ENCODE data around the gene TAF1B. TPM values are rescaled to one million over a fixed set of nuclear protein-coding genes. Genes with fewer than 3 reads are reported as not detected.

Gene TAF1B
- total RNA-seq, 1 experiment from 2014 or later, result 24.8 TPM

GRCh38 chr2:9971105-9971818, 128.0 kb downstream of the TAF1B start:
- Histone ChIP-seq H3K27me3 (ENCODE audit: insufficient read depth, low read depth) (no peaks in the 10 kb centered on the region), H3K27ac (peak overlapping the region; percentile 76), H3K4me3 (peak overlapping the region; percentile 20; the same call in 1 of the 2 replicates), H3K36me3 (ENCODE audit: low read depth) (peaks cover 28% of the 10 kb centered on the region; the same call in 1 of the 2 replicates), H3K4me2 (peak overlapping the region; percentile 63), H3F3A (ENCODE audit: insufficient read depth, low read depth) (peaks cover 48% of the 10 kb centered on the region), H2AFZ (no peak overlapping the region), H3K9me3 (ENCODE audit: insufficient read depth, low read depth) (no peaks in the 10 kb centered on the region), H3K9me2 (ENCODE audit: insufficient read depth) (no peaks in the 10 kb centered on the region), H3K79me2 (ENCODE audit: low read depth) (peaks cover 18% of the 10 kb centered on the region), H3K4me1 (replicated peaks; ENCODE audit: insufficient read depth) (peaks cover 60% of the 10 kb centered on the region), H4K20me1 (ENCODE audit: insufficient read depth) (no peaks in the 10 kb centered on the region)
- DNase-seq, result peak; percentile 31 to 95
- ChIA-PET CTCF (interaction anchor here (0.7 to 1.2 kb wide), 2 partner anchors 171 to 174 kb away, joined by 3 to 7 read pairs; no protein-coding TSS in a partner anchor), POLR2A (ENCODE audit: unreplicated experiment) (no interaction called here)
- TF ChIP-seq EZH2 (IDR thresholded peaks at IDR 0.05; ENCODE audit: low read depth) (no peak), CTCF (conservative IDR thresholded peaks at IDR 0.05) (no peak)
- BruUV-seq (replicated peaks), result no TSS peak
- intact Hi-C loops (cut with micrococcal nuclease; ENCODE audit: unreplicated experiment), result loop anchor here (2.0 kb wide), 1 partner anchor 66 kb away; no protein-coding TSS in a partner anchor

- Histone ChIP-seq H4K20me1 (ENCODE audit: insufficient read depth) (no peaks in the 10 kb centered on the region), H3K36me3 (ENCODE audit: low read depth) (peaks cover 31% of the 10 kb centered on the region; the same call in 1 of the 2 replicates), H3K4me3 (no peak overlapping the region), H2AFZ (no peak overlapping the region), H3K79me2 (ENCODE audit: low read depth) (peaks cover 20% of the 10 kb centered on the region), H3K27ac (peak overlapping the region; percentile 76), H3K9me2 (ENCODE audit: insufficient read depth) (no peaks in the 10 kb centered on the region), H3K4me2 (peak overlapping the region; percentile 63), H3K9me3 (ENCODE audit: insufficient read depth, low read depth) (no peaks in the 10 kb centered on the region), H3F3A (ENCODE audit: insufficient read depth, low read depth) (peaks cover 50% of the 10 kb centered on the region), H3K4me1 (replicated peaks; ENCODE audit: insufficient read depth) (peaks cover 66% of the 10 kb centered on the region), H3K27me3 (ENCODE audit: insufficient read depth, low read depth) (no peaks in the 10 kb centered on the region)
- no peak for TF ChIP-seq CTCF (conservative IDR thresholded peaks at IDR 0.05)
- TF ChIP-seq EZH2 (IDR thresholded peaks at IDR 0.05; ENCODE audit: low read depth), result no peak
- BruUV-seq (replicated peaks), result no TSS peak
- ChIA-PET POLR2A (ENCODE audit: unreplicated experiment) (no interaction called here), CTCF (interaction anchor here (0.7 to 1.2 kb wide), 2 partner anchors 172 to 174 kb away, joined by 3 to 7 read pairs; no protein-coding TSS in a partner anchor)
- intact Hi-C loops (cut with micrococcal nuclease; ENCODE audit: unreplicated experiment), result loop anchor here (2.0 kb wide), 1 partner anchor 67 kb away; no protein-coding TSS in a partner anchor
- DNase-seq, result no peak
Measured at GRCh38 chr2:9971890-9972289, 128.6 kb downstream of the TAF1B start.

GRCh38 chr2:9972621-9973479, 129.6 kb downstream of the TAF1B start:
- DNase-seq, result peak; percentile 20 to 54
- POLR2A ChIA-PET (ENCODE audit: unreplicated experiment), result interaction anchor here (0.6 kb wide), 1 partner anchor 12 kb away, joined by 3 read pairs; no protein-coding TSS in a partner anchor
- BruUV-seq (replicated peaks), result no TSS peak
- H3F3A ChIP-seq (ENCODE audit: insufficient read depth, low read depth), result peaks cover 53% of the 10 kb centered on the region
- CTCF ChIA-PET, result no interaction called here
- no peaks in the 10 kb centered on the region for H3K9me3 ChIP-seq (ENCODE audit: insufficient read depth, low read depth)
- no peak for TF ChIP-seq EZH2 (IDR thresholded peaks at IDR 0.05; ENCODE audit: low read depth)
- TF ChIP-seq CTCF (conservative IDR thresholded peaks at IDR 0.05), result no peak
- peak overlapping the region; percentile 63; the same call in 1 of the 2 replicates for H3K4me2 ChIP-seq
- intact Hi-C loops (cut with micrococcal nuclease; ENCODE audit: unreplicated experiment), result no loop called here
- no peaks in the 10 kb centered on the region for H4K20me1 ChIP-seq (ENCODE audit: insufficient read depth)
- H3K27me3 ChIP-seq (ENCODE audit: insufficient read depth, low read depth), result no peaks in the 10 kb centered on the region
- H3K27ac ChIP-seq, result peak overlapping the region; percentile 76
- no peaks in the 10 kb centered on the region for H3K9me2 ChIP-seq (ENCODE audit: insufficient read depth)
- H3K4me3 ChIP-seq, result no peak overlapping the region
- no peak overlapping the region for H2AFZ ChIP-seq
- H3K4me1 ChIP-seq (replicated peaks; ENCODE audit: insufficient read depth), result peaks cover 66% of the 10 kb centered on the region
- H3K36me3 ChIP-seq (ENCODE audit: low read depth), result peaks cover 37% of the 10 kb centered on the region; the same call in 1 of the 2 replicates
- peaks cover 21% of the 10 kb centered on the region for H3K79me2 ChIP-seq (ENCODE audit: low read depth)
